ENCODE measurements around the gene ZNF445.
A peak's percentile ranks its signal among the peaks of the same experiment; 100 is the strongest.
"Not testable (repeated sequence)": the region's sequence is repeated elsewhere in the genome, so short reads cannot be mapped to it uniquely, and the experiment has no call there.

Gene ZNF445

GRCh38 chr3:44477312-44478030 is at the start of gene ZNF445:
ZNF445 (minus strand) TSS chr3:44477670; CDS start chr3:44455549, 22,121 bp downstream.
- peak; percentile 96 for DNase-seq (ENCODE audit: low spot score)

- DNase-seq (ENCODE audit: low spot score) = no peak
Measured at GRCh38 chr3:44525060-44525459, 47.6 kb upstream of the ZNF445 start.

- DNase-seq (ENCODE audit: low spot score) = no peak
Measured at GRCh38 chr3:44522494-44522933, 45.0 kb upstream of the ZNF445 start.

GRCh38 chr3:44521721-44522120 is 44.3 kb upstream of the ZNF445 start:
- DNase-seq (ENCODE audit: low spot score) = no peak

GRCh38 chr3:44518782-44519156 is 41.3 kb upstream of the ZNF445 start:
- DNase-seq (ENCODE audit: low spot score) = no peak

- no peak for DNase-seq (ENCODE audit: low spot score)
Measured at GRCh38 chr3:44516230-44516629, 38.8 kb upstream of the ZNF445 start.

GRCh38 chr3:44513513-44513912 is 36.0 kb upstream of the ZNF445 start:
- DNase-seq (ENCODE audit: low spot score) = no peak

GRCh38 chr3:44511238-44511566 is 33.7 kb upstream of the ZNF445 start:
- DNase-seq (ENCODE audit: low spot score) = no peak

- no peak for DNase-seq (ENCODE audit: low spot score)
Measured at GRCh38 chr3:44510000-44510368, 32.5 kb upstream of the ZNF445 start.

GRCh38 chr3:44509393-44509921 is 32.0 kb upstream of the ZNF445 start:
- DNase-seq (ENCODE audit: low spot score) = no peak

GRCh38 chr3:44506961-44507360 is 29.5 kb upstream of the ZNF445 start:
- no peak for DNase-seq (ENCODE audit: low spot score)

- DNase-seq (ENCODE audit: low spot score) = no peak
Measured at GRCh38 chr3:44506556-44506955, 29.1 kb upstream of the ZNF445 start.

GRCh38 chr3:44504566-44504965 is 27.1 kb upstream of the ZNF445 start:
- no peak for DNase-seq (ENCODE audit: low spot score)

- DNase-seq (ENCODE audit: low spot score) = not testable (repeated sequence)
Measured at GRCh38 chr3:44503178-44503577, 25.7 kb upstream of the ZNF445 start.

- DNase-seq (ENCODE audit: low spot score) = no peak
Measured at GRCh38 chr3:44501971-44502370, 24.5 kb upstream of the ZNF445 start.

- not testable (repeated sequence) for DNase-seq (ENCODE audit: low spot score)
Measured at GRCh38 chr3:44499899-44500168, 22.4 kb upstream of the ZNF445 start.

- DNase-seq (ENCODE audit: low spot score) = no peak
Measured at GRCh38 chr3:44499149-44499898, 21.9 kb upstream of the ZNF445 start.

- DNase-seq (ENCODE audit: low spot score) = no peak
Measured at GRCh38 chr3:44495636-44496415, 18.4 kb upstream of the ZNF445 start.

- no peak for DNase-seq (ENCODE audit: low spot score)
Measured at GRCh38 chr3:44492496-44492895, 15.0 kb upstream of the ZNF445 start.

GRCh38 chr3:44482721-44483120 is 5.3 kb upstream of the ZNF445 start:
- no peak for DNase-seq (ENCODE audit: low spot score)

GRCh38 chr3:44478606-44479094 is 1.2 kb upstream of the ZNF445 start:
- DNase-seq (ENCODE audit: low spot score) = no peak

- no peak for DNase-seq (ENCODE audit: low spot score)
Measured at GRCh38 chr3:44478055-44478468, 592 bp upstream of the ZNF445 start.

GRCh38 chr3:44476963-44477311 is 533 bp downstream of the ZNF445 start:
- DNase-seq (ENCODE audit: low spot score) = no peak
